Hepatocyte (in vitro differentiated cells): ENCODE data around the gene FRMPD1. TPM values are rescaled to one million over a fixed set of nuclear protein-coding genes. Genes with fewer than 3 reads are reported as not detected.

ENCODE experiments used
- DNase-seq: peaks from one replicate; pipeline ENCODE4 v3.0.0-alpha.2; 2016; ENCODE audit warnings: low spot score
- H2AFZ ChIP-seq: fragments of 200-600 bp; sonication (generic); 2 replicates; pipeline ENCODE4 v1.6.0; 2016; ENCODE audit warnings: antibody characterized with exemption, mild to moderate bottlenecking
- H3K27ac ChIP-seq: fragments of 200-600 bp; sonication (generic); 2 replicates; pipeline ENCODE4 v1.5.1; 2016; ENCODE audit warnings: mild to moderate bottlenecking
- H3K27me3 ChIP-seq: fragments of 200-600 bp; sonication (generic); 2 replicates; pipeline ENCODE4 v1.6.1; 2016
- H3K36me3 ChIP-seq: fragments of 200-600 bp; sonication (generic); replicated peaks from 2 replicates; pipeline ENCODE4 v1.5.1; 2016; ENCODE audit warnings: low read depth; ENCODE audit not compliant: insufficient read depth
- H3K4me1 ChIP-seq: fragments of 200-600 bp; sonication (generic); 2 replicates; pipeline ENCODE4 v1.5.1; 2016; ENCODE audit warnings: mild to moderate bottlenecking, moderate library complexity; ENCODE audit not compliant: insufficient read depth
- H3K4me2 ChIP-seq: fragments of 200-600 bp; sonication (generic); 2 replicates; pipeline ENCODE4 v1.6.0; 2016
- H3K4me3 ChIP-seq: fragments of 200-600 bp; sonication (generic); 2 replicates; pipeline ENCODE4 v1.5.1; 2016; ENCODE audit warnings: mild to moderate bottlenecking
- H3K79me2 ChIP-seq: fragments of 200-600 bp; sonication (generic); 2 replicates; pipeline ENCODE4 v1.6.0; 2017; ENCODE audit warnings: mild to moderate bottlenecking
- H3K9me2 ChIP-seq: fragments of 200-600 bp; sonication (generic); replicated peaks from 2 replicates; pipeline ENCODE4 v1.6.0; 2017; ENCODE audit warnings: mild to moderate bottlenecking; ENCODE audit not compliant: insufficient read depth
- H3K9me3 ChIP-seq: fragments of 200-600 bp; sonication (generic); 2 replicates; pipeline ENCODE4 v1.5.1; 2016; ENCODE audit warnings: low read depth, mild to moderate bottlenecking
- H4K20me1 ChIP-seq: fragments of 200-600 bp; sonication (generic); 2 replicates; pipeline ENCODE4 v1.6.0; 2016; ENCODE audit warnings: mild to moderate bottlenecking; ENCODE audit not compliant: insufficient read depth, poor library complexity, severe bottlenecking
- EZH2 ChIP-seq: fragments of 200-600 bp; sonication (generic); IDR thresholded peaks from 2 replicates; pipeline ENCODE4 v1.6.1; 2016; ENCODE audit warnings: antibody characterized with exemption, mild to moderate bottlenecking, borderline replicate concordance
- EZH2phosphoT487 ChIP-seq: fragments of 200-600 bp; sonication (generic); IDR thresholded peaks from one replicate; pipeline ENCODE4 v1.6.1; 2018; ENCODE audit warnings: antibody characterized with exemption, mild to moderate bottlenecking, low read depth, moderate library complexity; ENCODE audit not compliant: unreplicated experiment, severe bottlenecking
- WGBS: methylation state at CpG from one replicate; pipeline ENCODE4 v1.1.6; 2016; ENCODE audit warnings: low lambda C conversion rate; ENCODE audit errors: missing lambda C conversion rate; 5-methylcytosine and 5-hydroxymethylcytosine counted together
- polyA plus RNA-seq: library from polyadenylated mRNA; unstranded; fragments of >200 nt; fragmentation: Nextera tagmentation; extraction: Ambion mirVana; gene quantifications from 2 replicates; pipeline ENCODE4 v1.2.1, GENCODE V29; 2016
- total RNA-seq: library from RNA; depleted of rRNA; stranded (reverse); fragments of >200 nt; gene quantifications from 2 replicates; pipeline ENCODE4 v1.2.3, GENCODE V29; 2014
- TF ChIP-seq, protein P1 (sequence below): fragments of 200-600 bp; sonication (generic); IDR thresholded peaks from 2 replicates; pipeline ENCODE4 v1.5.1; 2016; ENCODE audit warnings: antibody characterized with exemption, mild to moderate bottlenecking; ENCODE audit not compliant: poor library complexity

FRMPD1 gene
- total and polyA plus RNA-seq, 2 experiments from 2014 or later, result 0.10 to 0.36 TPM

DNA sequence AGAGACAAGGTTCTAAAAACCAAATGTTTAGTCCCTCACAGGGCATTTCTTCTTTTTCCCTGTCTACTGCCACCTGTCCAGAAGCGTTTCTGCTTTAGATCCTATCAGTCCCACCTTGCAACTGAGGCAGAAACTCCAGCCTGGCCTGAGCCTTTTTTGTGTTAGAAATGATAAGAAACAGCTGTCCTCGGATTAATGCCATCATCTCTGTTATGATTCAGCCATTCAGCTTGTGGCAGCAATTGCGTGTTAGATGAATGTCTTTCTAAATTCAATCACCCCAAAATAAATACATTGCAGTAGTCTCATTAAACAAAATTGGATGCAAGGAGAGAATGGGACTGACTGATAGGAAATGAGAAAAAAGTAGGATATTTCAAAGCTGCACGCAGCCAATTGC, 28.3 kb upstream of the FRMPD1 start:
- 75% methylated on average over 4 of the region's 4 CpGs for WGBS

GRCh38 chr9:37623267-37623666, 27.5 kb upstream of the FRMPD1 start:
- Histone ChIP-seq H3K4me2 (no peak overlapping the region), H3K79me2 (no peaks in the 10 kb centered on the region), H2AFZ (no peak overlapping the region), H3K9me2 (no peaks in the 10 kb centered on the region), H3K4me1 (no peaks in the 10 kb centered on the region), H3K36me3 (no peaks in the 10 kb centered on the region), H4K20me1 (no peaks in the 10 kb centered on the region), H3K27me3 (no peaks in the 10 kb centered on the region), H3K9me3 (no peaks in the 10 kb centered on the region), H3K27ac (no peak overlapping the region), H3K4me3 (no peak overlapping the region)
- no peak for DNase-seq
- TF ChIP-seq, protein P1, sequence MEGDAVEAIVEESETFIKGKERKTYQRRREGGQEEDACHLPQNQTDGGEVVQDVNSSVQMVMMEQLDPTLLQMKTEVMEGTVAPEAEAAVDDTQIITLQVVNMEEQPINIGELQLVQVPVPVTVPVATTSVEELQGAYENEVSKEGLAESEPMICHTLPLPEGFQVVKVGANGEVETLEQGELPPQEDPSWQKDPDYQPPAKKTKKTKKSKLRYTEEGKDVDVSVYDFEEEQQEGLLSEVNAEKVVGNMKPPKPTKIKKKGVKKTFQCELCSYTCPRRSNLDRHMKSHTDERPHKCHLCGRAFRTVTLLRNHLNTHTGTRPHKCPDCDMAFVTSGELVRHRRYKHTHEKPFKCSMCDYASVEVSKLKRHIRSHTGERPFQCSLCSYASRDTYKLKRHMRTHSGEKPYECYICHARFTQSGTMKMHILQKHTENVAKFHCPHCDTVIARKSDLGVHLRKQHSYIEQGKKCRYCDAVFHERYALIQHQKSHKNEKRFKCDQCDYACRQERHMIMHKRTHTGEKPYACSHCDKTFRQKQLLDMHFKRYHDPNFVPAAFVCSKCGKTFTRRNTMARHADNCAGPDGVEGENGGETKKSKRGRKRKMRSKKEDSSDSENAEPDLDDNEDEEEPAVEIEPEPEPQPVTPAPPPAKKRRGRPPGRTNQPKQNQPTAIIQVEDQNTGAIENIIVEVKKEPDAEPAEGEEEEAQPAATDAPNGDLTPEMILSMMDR, result no peak
- WGBS, result 81% methylated on average over 2 of the region's 2 CpGs

More for the DNA sequence above, 28.3 kb upstream of the FRMPD1 start:
- Histone ChIP-seq H3K4me3 (no peak overlapping the region), H3K36me3 (no peaks in the 10 kb centered on the region), H3K4me1 (no peaks in the 10 kb centered on the region), H3K9me3 (no peaks in the 10 kb centered on the region), H3K27ac (no peak overlapping the region), H3K4me2 (no peak overlapping the region), H4K20me1 (no peaks in the 10 kb centered on the region), H3K79me2 (no peaks in the 10 kb centered on the region), H3K27me3 (no peaks in the 10 kb centered on the region), H2AFZ (no peak overlapping the region), H3K9me2 (no peaks in the 10 kb centered on the region)
- DNase-seq, result no peak
- no peak for TF ChIP-seq EZH2
- no peak for TF ChIP-seq EZH2phosphoT487
- TF ChIP-seq, protein P1, result no peak

- Histone ChIP-seq H3K4me3 (no peak overlapping the region), H4K20me1 (no peaks in the 10 kb centered on the region), H3K79me2 (no peaks in the 10 kb centered on the region), H3K4me2 (no peak overlapping the region), H3K9me3 (no peaks in the 10 kb centered on the region), H2AFZ (no peak overlapping the region), H3K27me3 (no peaks in the 10 kb centered on the region), H3K9me2 (no peaks in the 10 kb centered on the region), H3K4me1 (no peaks in the 10 kb centered on the region), H3K27ac (no peak overlapping the region), H3K36me3 (no peaks in the 10 kb centered on the region)
- 73% methylated on average over 1 of the region's 1 CpG for WGBS
- TF ChIP-seq EZH2phosphoT487 (no peak), EZH2 (no peak)
- TF ChIP-seq, protein P1, result no peak
- no peak for DNase-seq
These were observed 26.7 kb upstream of the FRMPD1 start for GRCh38 chr9:37624073-37624472.
